ENCODE data around the gene SP3.
A peak's percentile ranks its signal among the peaks of the same experiment; 100 is the strongest.

SP3 gene

GRCh38 chr2:174005801-174006419 lies 40.7 kb upstream of the SP3 start:
- in situ Hi-C loops (cut with HindIII; ENCODE audit: low pct_ligation_motif_present, low sequenced_read_pairs): no loop called here
- Histone ChIP-seq H3K36me3 (replicated peaks) (no peaks in the 10 kb centered on the region), H3K27ac (no peak overlapping the region), H3K4me3 (ENCODE audit: low read depth, low read length) (no peak overlapping the region), H3K27me3 (replicated peaks) (no peaks in the 10 kb centered on the region)
- no peak for TF ChIP-seq CTCF (IDR thresholded peaks at IDR 0.05; ENCODE audit: low read depth, low read length, missing control alignments)
- DNase-seq: no peak

GRCh38 chr2:174004905-174005605 lies 39.9 kb upstream of the SP3 start:
- no peaks in the 10 kb centered on the region for H3K36me3 ChIP-seq (replicated peaks)
- no peak overlapping the region for H3K27ac ChIP-seq
- in situ Hi-C loops (cut with HindIII; ENCODE audit: low pct_ligation_motif_present, low sequenced_read_pairs): no loop called here
- TF ChIP-seq CTCF (IDR thresholded peaks at IDR 0.05; ENCODE audit: low read depth, low read length, missing control alignments): no peak
- H3K27me3 ChIP-seq (replicated peaks): no peaks in the 10 kb centered on the region
- peak; percentile 81 for DNase-seq
- H3K4me3 ChIP-seq (ENCODE audit: low read depth, low read length): no peak overlapping the region

- no peak for TF ChIP-seq CTCF (IDR thresholded peaks at IDR 0.05; ENCODE audit: low read depth, low read length, missing control alignments)
- Histone ChIP-seq H3K27me3 (replicated peaks) (no peaks in the 10 kb centered on the region), H3K27ac (no peak overlapping the region), H3K36me3 (replicated peaks) (no peaks in the 10 kb centered on the region), H3K4me3 (ENCODE audit: low read depth, low read length) (no peak overlapping the region)
- in situ Hi-C loops (cut with HindIII; ENCODE audit: low pct_ligation_motif_present, low sequenced_read_pairs): no loop called here
- DNase-seq: no peak
Observed at GRCh38 chr2:174003720-174004695, 38.8 kb upstream of the SP3 start.

- DNase-seq: no peak
- Histone ChIP-seq H3K36me3 (replicated peaks) (no peaks in the 10 kb centered on the region), H3K4me3 (ENCODE audit: low read depth, low read length) (no peak overlapping the region), H3K27me3 (replicated peaks) (no peaks in the 10 kb centered on the region), H3K27ac (no peak overlapping the region)
- in situ Hi-C loops (cut with HindIII; ENCODE audit: low pct_ligation_motif_present, low sequenced_read_pairs): no loop called here
- no peak for TF ChIP-seq CTCF (IDR thresholded peaks at IDR 0.05; ENCODE audit: low read depth, low read length, missing control alignments)
Observed at GRCh38 chr2:174002679-174003078, 37.5 kb upstream of the SP3 start.

- in situ Hi-C loops (cut with HindIII; ENCODE audit: low pct_ligation_motif_present, low sequenced_read_pairs): no loop called here
- Histone ChIP-seq H3K4me3 (ENCODE audit: low read depth, low read length) (no peak overlapping the region), H3K27ac (no peak overlapping the region), H3K27me3 (replicated peaks) (no peaks in the 10 kb centered on the region), H3K36me3 (replicated peaks) (no peaks in the 10 kb centered on the region)
- no peak for TF ChIP-seq CTCF (IDR thresholded peaks at IDR 0.05; ENCODE audit: low read depth, low read length, missing control alignments)
- no peak for DNase-seq
Observed at GRCh38 chr2:174001107-174001506, 35.9 kb upstream of the SP3 start.
